H1 (cell line): ENCODE data around the gene IRF5.

ENCODE experiments used
- CBX5 ChIP-seq: fragments of 300-800, 300-1000 bp; sonication (generic); IDR thresholded peaks from 2 replicates; pipeline ENCODE4 v1.7.1; 2016; ENCODE audit warnings: antibody characterized with exemption, low read length, low read depth
- CHD1 ChIP-seq: IDR thresholded peaks from 2 replicates; pipeline ENCODE4 v1.6.1; 2012; ENCODE audit warnings: low read depth, low read length, improper control_type of control experiment
- CREB1 ChIP-seq: IDR thresholded peaks from 2 replicates; pipeline ENCODE4 v1.6.1; 2012; ENCODE audit warnings: inconsistent platforms
- CTBP2 ChIP-seq: IDR thresholded peaks from 2 replicates; pipeline ENCODE4 v1.7.0; 2011; ENCODE audit warnings: borderline replicate concordance, mild to moderate bottlenecking, moderate library complexity, mixed read lengths, low read length; ENCODE audit not compliant: insufficient read depth, insufficient read length
- EGR1 ChIP-seq: IDR thresholded peaks from 2 replicates; pipeline ENCODE4 v1.6.1; 2011; ENCODE audit warnings: low read depth, low read length, borderline replicate concordance
- MAX ChIP-seq: IDR thresholded peaks from 2 replicates; pipeline ENCODE4 v1.6.1; 2012; ENCODE audit warnings: inconsistent platforms
- POLR2A ChIP-seq, 2 experiments: IDR thresholded peaks; 1 replicate in 1 of 2; 2 replicates in 1 of 2; pipeline ENCODE4 v1.6.1; 2011; ENCODE audit warnings: low read depth in 2 of 2, low read length in 2 of 2, mild to moderate bottlenecking in 2 of 2; ENCODE audit errors: control extremely low read depth in 1 of 2
- POLR2AphosphoS5 ChIP-seq: IDR thresholded peaks from 2 replicates; pipeline ENCODE4 v1.6.1; 2011; ENCODE audit warnings: low read depth, low read length
- RAD21 ChIP-seq, 2 experiments: IDR thresholded peaks in 1 of 2; conservative IDR thresholded peaks in 1 of 2; 2 replicates each; pipeline ENCODE4 v1.6.1; 2011; ENCODE audit warnings: low read depth in 2 of 2, low read length in 2 of 2, improper control_type of control experiment in 1 of 2, inconsistent platforms in 1 of 2, mild to moderate bottlenecking in 1 of 2, moderate library complexity in 1 of 2
- RFX5 ChIP-seq: IDR thresholded peaks from 2 replicates; pipeline ENCODE4 v1.6.1; 2011; ENCODE audit warnings: low read depth, low read length, improper control_type of control experiment, borderline replicate concordance
- SIN3A ChIP-seq, 2 experiments: IDR thresholded peaks in 1 of 2; conservative IDR thresholded peaks in 1 of 2; 2 replicates each; pipeline ENCODE4 v1.6.1; 2011 to 2012; ENCODE audit warnings: low read length in 2 of 2, improper control_type of control experiment in 1 of 2, low read depth in 1 of 2, mild to moderate bottlenecking in 1 of 2
- SP1 ChIP-seq: IDR thresholded peaks from 2 replicates; pipeline ENCODE4 v1.6.1; 2011; ENCODE audit warnings: low read depth, low read length
- TF ChIP-seq, protein P1 (sequence below), 3 experiments: IDR thresholded peaks; 1 replicate in 2 of 3; 2 replicates in 1 of 3; pipeline versions ENCODE4 v1.5.1 to v1.6.1; 2011; ENCODE audit warnings: low read length in 3 of 3, mild to moderate bottlenecking in 3 of 3, inconsistent platforms in 2 of 3, low read depth in 1 of 3, moderate library complexity in 1 of 3; ENCODE audit not compliant: insufficient read depth in 1 of 3; ENCODE audit errors: control extremely low read depth in 1 of 3

- TF ChIP-seq MAX (no peak), POLR2A (IDR thresholded peaks at IDR 0.05; ENCODE audit: control extremely low read depth in 1 of 2, low read depth in 2 of 2, low read length in 2 of 2) (no peak), POLR2AphosphoS5 (no peak), SIN3A (conservative IDR thresholded peaks at IDR 0.05 in 1 of 2, IDR thresholded peaks at IDR 0.05 in 1 of 2; ENCODE audit: low read depth in 1 of 2, low read length in 2 of 2) (no peak), CBX5 (no peak), RFX5 (no peak), EGR1 (no peak), SP1 (no peak), CTBP2 (no peak), CREB1 (no peak), CHD1 (no peak), RAD21 (IDR thresholded peaks at IDR 0.05 in 1 of 2, conservative IDR thresholded peaks at IDR 0.05 in 1 of 2; ENCODE audit: low read depth in 2 of 2, low read length in 2 of 2) (no peak)
- TF ChIP-seq, protein P1, sequence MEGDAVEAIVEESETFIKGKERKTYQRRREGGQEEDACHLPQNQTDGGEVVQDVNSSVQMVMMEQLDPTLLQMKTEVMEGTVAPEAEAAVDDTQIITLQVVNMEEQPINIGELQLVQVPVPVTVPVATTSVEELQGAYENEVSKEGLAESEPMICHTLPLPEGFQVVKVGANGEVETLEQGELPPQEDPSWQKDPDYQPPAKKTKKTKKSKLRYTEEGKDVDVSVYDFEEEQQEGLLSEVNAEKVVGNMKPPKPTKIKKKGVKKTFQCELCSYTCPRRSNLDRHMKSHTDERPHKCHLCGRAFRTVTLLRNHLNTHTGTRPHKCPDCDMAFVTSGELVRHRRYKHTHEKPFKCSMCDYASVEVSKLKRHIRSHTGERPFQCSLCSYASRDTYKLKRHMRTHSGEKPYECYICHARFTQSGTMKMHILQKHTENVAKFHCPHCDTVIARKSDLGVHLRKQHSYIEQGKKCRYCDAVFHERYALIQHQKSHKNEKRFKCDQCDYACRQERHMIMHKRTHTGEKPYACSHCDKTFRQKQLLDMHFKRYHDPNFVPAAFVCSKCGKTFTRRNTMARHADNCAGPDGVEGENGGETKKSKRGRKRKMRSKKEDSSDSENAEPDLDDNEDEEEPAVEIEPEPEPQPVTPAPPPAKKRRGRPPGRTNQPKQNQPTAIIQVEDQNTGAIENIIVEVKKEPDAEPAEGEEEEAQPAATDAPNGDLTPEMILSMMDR (IDR thresholded peaks at IDR 0.05; ENCODE audit: control extremely low read depth in 1 of 3, insufficient read depth in 1 of 3, low read depth in 1 of 3, low read length in 3 of 3) = no peak
These were observed 27.8 kb upstream of the IRF5 start for GRCh38 chr7:128909625-128910568.
